GF-D8 (cell line): ENCODE data around the gene FABP7.
"Not testable (repeated sequence)": the region's sequence is repeated elsewhere in the genome, so short reads cannot be mapped to it uniquely, and the experiment has no call there.

Source experiments
- DNase-seq: peaks from one replicate; lab custom pipeline; 2025; lab: John Stamatoyannopoulos, UW

Gene FABP7

GRCh38 chr6:122779667-122780066 is at the start of gene FABP7:
TSS of gene FABP7 (plus strand) at chr6:122779716. CDS start at chr6:122779795, 79 bp downstream.
- no peak for DNase-seq

GRCh38 chr6:122730334-122730733 is 49.2 kb upstream of the FABP7 start:
- DNase-seq = no peak

- no peak for DNase-seq
These were observed 48.6 kb upstream of the FABP7 start for GRCh38 chr6:122730775-122731386.

- DNase-seq = no peak
These were observed 46.3 kb upstream of the FABP7 start for GRCh38 chr6:122733259-122733658.

- no peak for DNase-seq
These were observed 44.8 kb upstream of the FABP7 start for GRCh38 chr6:122734529-122735395.

- no peak for DNase-seq
These were observed 43.9 kb upstream of the FABP7 start for GRCh38 chr6:122735582-122735981.

GRCh38 chr6:122736163-122736562 is 43.4 kb upstream of the FABP7 start:
- DNase-seq = no peak

GRCh38 chr6:122736616-122737015 is 42.9 kb upstream of the FABP7 start:
- DNase-seq = no peak

- no peak for DNase-seq
These were observed 39.4 kb upstream of the FABP7 start for GRCh38 chr6:122740091-122740490.

GRCh38 chr6:122740936-122741335 is 38.6 kb upstream of the FABP7 start:
- no peak for DNase-seq

- DNase-seq = not testable (repeated sequence)
These were observed 35.3 kb upstream of the FABP7 start for GRCh38 chr6:122744247-122744646.

GRCh38 chr6:122744856-122745255 is 34.7 kb upstream of the FABP7 start:
- DNase-seq = not testable (repeated sequence)

- no peak for DNase-seq
These were observed 32.8 kb upstream of the FABP7 start for GRCh38 chr6:122746688-122747087.

- DNase-seq = no peak
These were observed 31.9 kb upstream of the FABP7 start for GRCh38 chr6:122747573-122747972.

GRCh38 chr6:122748945-122749344 is 30.6 kb upstream of the FABP7 start:
- DNase-seq = not testable (repeated sequence)

- DNase-seq = no peak
These were observed 30.0 kb upstream of the FABP7 start for GRCh38 chr6:122749451-122750050.

GRCh38 chr6:122751326-122751725 is 28.2 kb upstream of the FABP7 start:
- DNase-seq = no peak

- DNase-seq = no peak
These were observed 27.1 kb upstream of the FABP7 start for GRCh38 chr6:122752459-122752858.

GRCh38 chr6:122753000-122753687 is 26.4 kb upstream of the FABP7 start:
- no peak for DNase-seq

- no peak for DNase-seq
These were observed 25.8 kb upstream of the FABP7 start for GRCh38 chr6:122753688-122754056.

- no peak for DNase-seq
These were observed 25.3 kb upstream of the FABP7 start for GRCh38 chr6:122754191-122754731.

- DNase-seq = no peak
These were observed 23.6 kb upstream of the FABP7 start for GRCh38 chr6:122755901-122756300.
